ENCODE results near the gene TCAP. TPM values are rescaled to one million over a fixed set of nuclear protein-coding genes. Genes with fewer than 3 reads are reported as not detected.

TCAP gene
- polyA plus RNA-seq, 1 donor, result 2.2 TPM

- peaks cover 36% of the 10 kb centered on the region for H3K4me1 ChIP-seq (ENCODE audit: control insufficient read depth, insufficient read depth, low read length)
- no peak overlapping the region for H3K27ac ChIP-seq (ENCODE audit: low read length)
- WGBS (ENCODE audit: insufficient coverage, low lambda C conversion rate), result no CpG with 5 or more reads among the region's 11 CpGs
- no peaks in the 10 kb centered on the region for H3K36me3 ChIP-seq (ENCODE audit: control insufficient read depth, insufficient read depth, low read length)
- H3K27me3 ChIP-seq (ENCODE audit: control insufficient read depth, insufficient read depth, low read length), result no peaks in the 10 kb centered on the region
- no peak for DNase-seq
- H3K9me3 ChIP-seq (ENCODE audit: control insufficient read depth, low read depth, low read length), result no peaks in the 10 kb centered on the region
- H3K4me3 ChIP-seq (ENCODE audit: low read length), result no peak overlapping the region
Observed at GRCh38 chr17:39639566-39640458, 25.3 kb upstream of the TCAP start.

- no CpG with 5 or more reads among the region's 4 CpGs for WGBS (ENCODE audit: insufficient coverage, low lambda C conversion rate)
- no peaks in the 10 kb centered on the region for H3K36me3 ChIP-seq (ENCODE audit: control insufficient read depth, insufficient read depth, low read length)
- peaks cover 36% of the 10 kb centered on the region for H3K4me1 ChIP-seq (ENCODE audit: control insufficient read depth, insufficient read depth, low read length)
- H3K4me3 ChIP-seq (ENCODE audit: low read length), result no peak overlapping the region
- H3K27me3 ChIP-seq (ENCODE audit: control insufficient read depth, insufficient read depth, low read length), result no peaks in the 10 kb centered on the region
- no peak for DNase-seq
- H3K27ac ChIP-seq (ENCODE audit: low read length), result no peak overlapping the region
- no peaks in the 10 kb centered on the region for H3K9me3 ChIP-seq (ENCODE audit: control insufficient read depth, low read depth, low read length)
Observed at GRCh38 chr17:39640591-39641031, 24.5 kb upstream of the TCAP start.

- Histone ChIP-seq H3K36me3 (ENCODE audit: control insufficient read depth, insufficient read depth, low read length) (no peaks in the 10 kb centered on the region), H3K4me3 (ENCODE audit: low read length) (no peak overlapping the region), H3K27ac (ENCODE audit: low read length) (no peak overlapping the region), H3K4me1 (ENCODE audit: control insufficient read depth, insufficient read depth, low read length) (peaks cover 35% of the 10 kb centered on the region), H3K9me3 (ENCODE audit: control insufficient read depth, low read depth, low read length) (no peaks in the 10 kb centered on the region), H3K27me3 (ENCODE audit: control insufficient read depth, insufficient read depth, low read length) (no peaks in the 10 kb centered on the region)
- no CpG with 5 or more reads among the region's 4 CpGs for WGBS (ENCODE audit: insufficient coverage, low lambda C conversion rate)
- DNase-seq, result no peak
Observed at GRCh38 chr17:39641097-39641496, 24.1 kb upstream of the TCAP start.

- H3K4me3 ChIP-seq (ENCODE audit: low read length), result no peak overlapping the region
- no peaks in the 10 kb centered on the region for H3K36me3 ChIP-seq (ENCODE audit: control insufficient read depth, insufficient read depth, low read length)
- no peaks in the 10 kb centered on the region for H3K9me3 ChIP-seq (ENCODE audit: control insufficient read depth, low read depth, low read length)
- H3K27ac ChIP-seq (ENCODE audit: low read length), result no peak overlapping the region
- H3K27me3 ChIP-seq (ENCODE audit: control insufficient read depth, insufficient read depth, low read length), result no peaks in the 10 kb centered on the region
- no peak for DNase-seq
- WGBS (ENCODE audit: insufficient coverage, low lambda C conversion rate), result no CpG with 5 or more reads among the region's 7 CpGs
- peaks cover 28% of the 10 kb centered on the region for H3K4me1 ChIP-seq (ENCODE audit: control insufficient read depth, insufficient read depth, low read length)
Observed at GRCh38 chr17:39641883-39642282, 23.3 kb upstream of the TCAP start.

- 80% methylated on average over 1 of the region's 9 CpGs for WGBS (ENCODE audit: insufficient coverage, low lambda C conversion rate)
- Histone ChIP-seq H3K27me3 (ENCODE audit: control insufficient read depth, insufficient read depth, low read length) (no peaks in the 10 kb centered on the region), H3K27ac (ENCODE audit: low read length) (no peak overlapping the region), H3K4me1 (ENCODE audit: control insufficient read depth, insufficient read depth, low read length) (peaks cover 28% of the 10 kb centered on the region), H3K9me3 (ENCODE audit: control insufficient read depth, low read depth, low read length) (no peaks in the 10 kb centered on the region), H3K36me3 (ENCODE audit: control insufficient read depth, insufficient read depth, low read length) (no peaks in the 10 kb centered on the region), H3K4me3 (ENCODE audit: low read length) (no peak overlapping the region)
- no peak for DNase-seq
Observed at GRCh38 chr17:39642291-39643074, 22.7 kb upstream of the TCAP start.

GRCh38 chr17:39643271-39643670, 21.9 kb upstream of the TCAP start:
- H3K4me1 ChIP-seq (ENCODE audit: control insufficient read depth, insufficient read depth, low read length), result peaks cover 23% of the 10 kb centered on the region
- no peak for DNase-seq
- H3K27me3 ChIP-seq (ENCODE audit: control insufficient read depth, insufficient read depth, low read length), result no peaks in the 10 kb centered on the region
- WGBS (ENCODE audit: insufficient coverage, low lambda C conversion rate), result no CpG with 5 or more reads among the region's 4 CpGs
- H3K36me3 ChIP-seq (ENCODE audit: control insufficient read depth, insufficient read depth, low read length), result no peaks in the 10 kb centered on the region
- no peaks in the 10 kb centered on the region for H3K9me3 ChIP-seq (ENCODE audit: control insufficient read depth, low read depth, low read length)
- H3K4me3 ChIP-seq (ENCODE audit: low read length), result no peak overlapping the region
- H3K27ac ChIP-seq (ENCODE audit: low read length), result no peak overlapping the region

GRCh38 chr17:39647256-39647655, 17.9 kb upstream of the TCAP start:
- Histone ChIP-seq H3K36me3 (ENCODE audit: control insufficient read depth, insufficient read depth, low read length) (no peaks in the 10 kb centered on the region), H3K9me3 (ENCODE audit: control insufficient read depth, low read depth, low read length) (no peaks in the 10 kb centered on the region), H3K4me3 (ENCODE audit: low read length) (no peak overlapping the region), H3K27me3 (ENCODE audit: control insufficient read depth, insufficient read depth, low read length) (no peaks in the 10 kb centered on the region), H3K4me1 (ENCODE audit: control insufficient read depth, insufficient read depth, low read length) (peaks cover 19% of the 10 kb centered on the region), H3K27ac (ENCODE audit: low read length) (no peak overlapping the region)
- WGBS (ENCODE audit: insufficient coverage, low lambda C conversion rate), result no CpG with 5 or more reads among the region's 5 CpGs
- DNase-seq, result no peak

- 64% methylated on average over 6 of the region's 15 CpGs for WGBS (ENCODE audit: insufficient coverage, low lambda C conversion rate)
- Histone ChIP-seq H3K4me3 (ENCODE audit: low read length) (no peak overlapping the region), H3K9me3 (ENCODE audit: control insufficient read depth, low read depth, low read length) (no peaks in the 10 kb centered on the region), H3K27me3 (ENCODE audit: control insufficient read depth, insufficient read depth, low read length) (no peaks in the 10 kb centered on the region), H3K27ac (ENCODE audit: low read length) (no peak overlapping the region), H3K36me3 (ENCODE audit: control insufficient read depth, insufficient read depth, low read length) (peaks cover 2% of the 10 kb centered on the region), H3K4me1 (ENCODE audit: control insufficient read depth, insufficient read depth, low read length) (peaks cover 35% of the 10 kb centered on the region)
- no peak for DNase-seq
Observed at GRCh38 chr17:39648616-39649366, 16.4 kb upstream of the TCAP start.

- DNase-seq, result no peak
- Histone ChIP-seq H3K27me3 (ENCODE audit: control insufficient read depth, insufficient read depth, low read length) (no peaks in the 10 kb centered on the region), H3K4me1 (ENCODE audit: control insufficient read depth, insufficient read depth, low read length) (peaks cover 37% of the 10 kb centered on the region), H3K27ac (ENCODE audit: low read length) (no peak overlapping the region), H3K4me3 (ENCODE audit: low read length) (no peak overlapping the region), H3K9me3 (ENCODE audit: control insufficient read depth, low read depth, low read length) (no peaks in the 10 kb centered on the region), H3K36me3 (ENCODE audit: control insufficient read depth, insufficient read depth, low read length) (peaks cover 9% of the 10 kb centered on the region)
- 70% methylated on average over 2 of the region's 11 CpGs for WGBS (ENCODE audit: insufficient coverage, low lambda C conversion rate)
Observed at GRCh38 chr17:39650121-39650579, 15.0 kb upstream of the TCAP start.

Data from large intestine (tissue), 3 donors.